Mesenchymal stem cell (in vitro differentiated cells and primary cell): ENCODE results near the gene SKOR1.

Experiments used
- DNase-seq: peaks from one replicate; pipeline ENCODE4 v3.0.0-alpha.2; 2013
- H2AFZ ChIP-seq: one replicate; pipeline ENCODE4 v1.6.1; 2013; ENCODE audit warnings: low read depth, mild to moderate bottlenecking, control low read depth, inconsistent platforms, low read length, moderate library complexity
- H2AK5ac ChIP-seq: 2 replicates; pipeline ENCODE4 v1.6.1; 2013; ENCODE audit warnings: low read length, moderate library complexity, mild to moderate bottlenecking, inconsistent platforms; ENCODE audit not compliant: severe bottlenecking
- H2BK120ac ChIP-seq: one replicate; pipeline ENCODE4 v1.6.1; 2013; ENCODE audit warnings: low read depth, mild to moderate bottlenecking, inconsistent platforms, low read length, moderate library complexity
- H2BK12ac ChIP-seq, 2 experiments: one replicate each; pipeline ENCODE4 v1.6.1; 2013; ENCODE audit warnings: inconsistent platforms in 2 of 2, low read length in 2 of 2, mild to moderate bottlenecking in 2 of 2, moderate library complexity in 2 of 2, control low read depth in 1 of 2
- H2BK15ac ChIP-seq: one replicate; pipeline ENCODE4 v1.6.1; 2013; ENCODE audit warnings: mild to moderate bottlenecking, low read depth, inconsistent platforms; ENCODE audit not compliant: poor library complexity, severe bottlenecking
- H2BK5ac ChIP-seq: 2 replicates; pipeline ENCODE4 v1.6.1; 2013; ENCODE audit warnings: low read depth, mild to moderate bottlenecking, low read length, control low read depth, inconsistent platforms; ENCODE audit not compliant: poor library complexity, severe bottlenecking
- H3K14ac ChIP-seq, 2 experiments: one replicate each; pipeline ENCODE4 v1.6.1; 2013; ENCODE audit warnings: inconsistent platforms in 2 of 2, low read length in 2 of 2, control low read depth in 1 of 2, mild to moderate bottlenecking in 1 of 2, moderate library complexity in 1 of 2
- H3K18ac ChIP-seq, 2 experiments: one replicate each; pipeline ENCODE4 v1.6.1; 2013; ENCODE audit warnings: inconsistent platforms in 2 of 2, low read length in 2 of 2, control low read depth in 1 of 2, low read depth in 1 of 2, mild to moderate bottlenecking in 1 of 2
- H3K23ac ChIP-seq, 2 experiments: one replicate each; pipeline ENCODE4 v1.6.1; 2013; ENCODE audit warnings: inconsistent platforms in 2 of 2, low read length in 2 of 2, mild to moderate bottlenecking in 2 of 2, moderate library complexity in 2 of 2, control low read depth in 1 of 2
- H3K27ac ChIP-seq: 2 replicates; pipeline ENCODE4 v1.5.1; 2013; ENCODE audit warnings: mild to moderate bottlenecking, moderate library complexity, low read length, control low read depth, inconsistent platforms; ENCODE audit not compliant: poor library complexity, severe bottlenecking
- H3K27me3 ChIP-seq, 2 experiments: 2 replicates each; pipeline versions ENCODE4 v1.6.1 to v1.7.0; 2013; ENCODE audit warnings: low read length in 2 of 2, mild to moderate bottlenecking in 2 of 2, moderate library complexity in 2 of 2, control low read depth in 1 of 2, inconsistent platforms in 1 of 2; ENCODE audit not compliant: control insufficient read depth in 1 of 2, insufficient read depth in 1 of 2
- H3K36me3 ChIP-seq, 2 experiments: 2 replicates each; pipeline versions ENCODE4 v1.6.1 to v1.7.0; 2013; ENCODE audit warnings: low read length in 2 of 2, control low read depth in 1 of 2, inconsistent platforms in 1 of 2, low read depth in 1 of 2, mild to moderate bottlenecking in 1 of 2; ENCODE audit not compliant: insufficient read depth in 2 of 2, control insufficient read depth in 1 of 2
- H3K4ac ChIP-seq, 2 experiments: one replicate each; pipeline ENCODE4 v1.6.1; 2013; ENCODE audit warnings: inconsistent platforms in 2 of 2, low read length in 2 of 2, mild to moderate bottlenecking in 2 of 2, moderate library complexity in 2 of 2, control low read depth in 1 of 2, low read depth in 1 of 2
- H3K4me1 ChIP-seq: 2 replicates; pipeline ENCODE4 v1.6.1; 2013; ENCODE audit warnings: low read depth, low read length, control low read depth; ENCODE audit not compliant: control insufficient read depth, insufficient read depth
- H3K4me2 ChIP-seq: 2 replicates; pipeline ENCODE4 v1.6.1; 2013; ENCODE audit warnings: low read length, mild to moderate bottlenecking, inconsistent platforms; ENCODE audit not compliant: poor library complexity, severe bottlenecking
- H3K4me3 ChIP-seq, 2 experiments: 2 replicates each; pipeline versions ENCODE4 v1.5.1 to v1.7.0; 2013; ENCODE audit warnings: low read length in 2 of 2, mild to moderate bottlenecking in 2 of 2, control low read depth in 1 of 2, low read depth in 1 of 2; ENCODE audit not compliant: insufficient read depth in 1 of 2
- H3K79me1 ChIP-seq: replicated peaks from 2 replicates; pipeline ENCODE4 v1.6.1; 2013; ENCODE audit warnings: mild to moderate bottlenecking, control low read depth, low read length, inconsistent platforms; ENCODE audit not compliant: poor library complexity, severe bottlenecking
- H3K9ac ChIP-seq: 2 replicates; pipeline ENCODE4 v1.7.0; 2013; ENCODE audit warnings: mild to moderate bottlenecking, low read length, moderate library complexity
- H3K9me3 ChIP-seq: 2 replicates; pipeline ENCODE4 v1.7.0; 2013; ENCODE audit warnings: mild to moderate bottlenecking, low read length; ENCODE audit not compliant: control insufficient read depth
- H4K8ac ChIP-seq: one replicate; pipeline ENCODE4 v1.6.1; 2013; ENCODE audit warnings: inconsistent platforms, mild to moderate bottlenecking, low read length, moderate library complexity
- H4K91ac ChIP-seq: one replicate; pipeline ENCODE4 v1.6.1; 2013; ENCODE audit warnings: mild to moderate bottlenecking, low read length, inconsistent platforms
- WGBS: methylation state at CpG from one replicate; pipeline ENCODE4 v1.1.7; 2013; ENCODE audit warnings: mixed read lengths; 5-methylcytosine and 5-hydroxymethylcytosine counted together

Gene SKOR1

GRCh38 chr15:67845974-67846373 is 20.7 kb downstream of the SKOR1 start:
- Histone ChIP-seq H2BK120ac (no peak overlapping the region), H2BK15ac (no peak overlapping the region), H3K9me3 (peaks cover 3% of the 10 kb centered on the region), H2AK5ac (no peak overlapping the region), H3K18ac (no peak overlapping the region), H3K9ac (no peak overlapping the region), H3K4me1 (peaks cover 17% of the 10 kb centered on the region), H3K4me2 (no peak overlapping the region), H2BK5ac (no peak overlapping the region), H3K36me3 (no peaks in the 10 kb centered on the region), H3K14ac (no peak overlapping the region), H3K4me3 (no peak overlapping the region), H3K79me1 (peaks cover 3% of the 10 kb centered on the region), H2BK12ac (no peak overlapping the region), H3K27me3 (peaks cover 0 to 5% of the 10 kb centered on the region in 2 experiments), H3K23ac (no peak overlapping the region), H3K27ac (no peak overlapping the region), H4K8ac (no peak overlapping the region), H3K4ac (no peak overlapping the region), H2AFZ (no peak overlapping the region), H4K91ac (no peak overlapping the region)
- WGBS = 96% methylated on average over 5 of the region's 5 CpGs
- DNase-seq = no peak

GRCh38 chr15:67849538-67849937 is 24.2 kb downstream of the SKOR1 start:
- Histone ChIP-seq H2BK15ac (no peak overlapping the region), H2AFZ (no peak overlapping the region), H4K91ac (no peak overlapping the region), H3K9me3 (peaks cover 3% of the 10 kb centered on the region), H3K36me3 (no peaks in the 10 kb centered on the region), H3K4me3 (no peak overlapping the region), H4K8ac (no peak overlapping the region), H3K9ac (no peak overlapping the region), H3K27me3 (peaks cover 0 to 5% of the 10 kb centered on the region in 2 experiments), H2BK12ac (no peak overlapping the region), H2AK5ac (no peak overlapping the region), H3K4ac (no peak overlapping the region), H3K23ac (no peak overlapping the region), H3K4me2 (no peak overlapping the region), H2BK120ac (no peak overlapping the region), H3K27ac (no peak overlapping the region), H3K18ac (no peak overlapping the region), H3K14ac (no peak overlapping the region), H3K79me1 (no peaks in the 10 kb centered on the region), H3K4me1 (peaks cover 3% of the 10 kb centered on the region), H2BK5ac (no peak overlapping the region)
- no peak for DNase-seq
- WGBS = 100% methylated on average over 1 of the region's 1 CpG

GRCh38 chr15:67850336-67850735 is 25.0 kb downstream of the SKOR1 start:
- no peak for DNase-seq
- no peak overlapping the region for H3K9ac ChIP-seq
- no peak overlapping the region for H3K18ac ChIP-seq
- H3K14ac ChIP-seq = no peak overlapping the region
- no peak overlapping the region for H3K23ac ChIP-seq
- H2AFZ ChIP-seq = no peak overlapping the region
- H3K4ac ChIP-seq = no peak overlapping the region
- H2BK120ac ChIP-seq = no peak overlapping the region
- no peak overlapping the region for H4K8ac ChIP-seq
- 82% methylated on average over 7 of the region's 7 CpGs for WGBS
- H2BK5ac ChIP-seq = no peak overlapping the region
- no peak overlapping the region for H3K4me3 ChIP-seq
- H3K36me3 ChIP-seq = no peaks in the 10 kb centered on the region
- H2BK12ac ChIP-seq = no peak overlapping the region
- H2AK5ac ChIP-seq = no peak overlapping the region
- H2BK15ac ChIP-seq = no peak overlapping the region
- H4K91ac ChIP-seq = no peak overlapping the region
- H3K27me3 ChIP-seq = peaks cover 0 to 5% of the 10 kb centered on the region in 2 experiments
- H3K9me3 ChIP-seq = peaks cover 3% of the 10 kb centered on the region
- no peaks in the 10 kb centered on the region for H3K79me1 ChIP-seq
- H3K4me1 ChIP-seq = peaks cover 4% of the 10 kb centered on the region
- no peak overlapping the region for H3K4me2 ChIP-seq
- no peak overlapping the region for H3K27ac ChIP-seq

- no peak overlapping the region for H3K4me3 ChIP-seq
- no peak overlapping the region for H3K4ac ChIP-seq
- DNase-seq = no peak
- H3K36me3 ChIP-seq = no peaks in the 10 kb centered on the region
- no peak overlapping the region for H3K23ac ChIP-seq
- WGBS = 81% methylated on average over 3 of the region's 4 CpGs
- peaks cover 3% of the 10 kb centered on the region for H3K9me3 ChIP-seq
- no peak overlapping the region for H2AFZ ChIP-seq
- no peak overlapping the region for H2AK5ac ChIP-seq
- no peak overlapping the region for H2BK12ac ChIP-seq
- H3K27ac ChIP-seq = no peak overlapping the region
- no peak overlapping the region for H3K9ac ChIP-seq
- no peak overlapping the region for H3K4me2 ChIP-seq
- no peak overlapping the region for H3K18ac ChIP-seq
- H4K8ac ChIP-seq = no peak overlapping the region
- H3K79me1 ChIP-seq = no peaks in the 10 kb centered on the region
- H2BK5ac ChIP-seq = no peak overlapping the region
- H2BK15ac ChIP-seq = no peak overlapping the region
- peaks cover 4% of the 10 kb centered on the region for H3K4me1 ChIP-seq
- H3K14ac ChIP-seq = no peak overlapping the region
- H4K91ac ChIP-seq = no peak overlapping the region
- H3K27me3 ChIP-seq = peaks cover 0 to 5% of the 10 kb centered on the region in 2 experiments
- H2BK120ac ChIP-seq = no peak overlapping the region
Measured at GRCh38 chr15:67850994-67851571, 25.8 kb downstream of the SKOR1 start.
